GM19240 (cell line): Measurements from ENCODE around the gene HYCC2.
A peak's percentile ranks its signal among the peaks of the same experiment; 100 is the strongest.
"Not testable (repeated sequence)": the region's sequence is repeated elsewhere in the genome, so short reads cannot be mapped to it uniquely, and the experiment has no call there.

ENCODE experiments used
- DNase-seq: peaks from one replicate; pipeline ENCODE4 v3.0.0; 2011; ENCODE audit warnings: low spot score; ENCODE audit not compliant: insufficient read length

Gene HYCC2

GRCh38 chr2:201071479-201072200 is at the start of gene HYCC2, which contains the start of gene NDUFB3:
Gene HYCC2, minus strand, starts transcription at chr2:201071671. Its CDS starts 47,662 bp downstream, at chr2:201024009.
Gene NDUFB3, plus strand, starts transcription at chr2:201072001. Its CDS starts 6,882 bp downstream, at chr2:201078883.
- DNase-seq: peak; percentile 82

- no peak for DNase-seq
These were observed 47.7 kb upstream of the HYCC2 start for GRCh38 chr2:201118961-201119854.

GRCh38 chr2:201118121-201118960 is 46.9 kb upstream of the HYCC2 start:
- DNase-seq: no peak

GRCh38 chr2:201117735-201118094 is 46.2 kb upstream of the HYCC2 start:
- not testable (repeated sequence) for DNase-seq

GRCh38 chr2:201116959-201117734 is 45.7 kb upstream of the HYCC2 start:
- DNase-seq: no peak

- DNase-seq: no peak
These were observed 44.9 kb upstream of the HYCC2 start, which contains the start of gene CFLAR for GRCh38 chr2:201116115-201116958. Gene CFLAR, plus strand, starts transcription at chr2:201116164. Its CDS starts 13,702 bp downstream, at chr2:201129866.

GRCh38 chr2:201114846-201115245 is 43.4 kb upstream of the HYCC2 start:
- no peak for DNase-seq

- DNase-seq: no peak
These were observed 42.9 kb upstream of the HYCC2 start for GRCh38 chr2:201114350-201114749.

GRCh38 chr2:201111096-201111495 is 39.6 kb upstream of the HYCC2 start:
- DNase-seq: no peak

- no peak for DNase-seq
These were observed 39.1 kb upstream of the HYCC2 start for GRCh38 chr2:201110615-201111014.

GRCh38 chr2:201109186-201109585 is 37.7 kb upstream of the HYCC2 start:
- DNase-seq: no peak

GRCh38 chr2:201108341-201108740 is 36.9 kb upstream of the HYCC2 start:
- no peak for DNase-seq

GRCh38 chr2:201107624-201108023 is 36.2 kb upstream of the HYCC2 start:
- DNase-seq: no peak

GRCh38 chr2:201105759-201106158 is 34.3 kb upstream of the HYCC2 start:
- DNase-seq: no peak

GRCh38 chr2:201100497-201100896 is 29.0 kb upstream of the HYCC2 start:
- no peak for DNase-seq

- DNase-seq: no peak
These were observed 22.1 kb upstream of the HYCC2 start for GRCh38 chr2:201093573-201093972.

- no peak for DNase-seq
These were observed 19.1 kb upstream of the HYCC2 start for GRCh38 chr2:201090574-201090973.

GRCh38 chr2:201084863-201085262 is 13.4 kb upstream of the HYCC2 start:
- DNase-seq: no peak

- no peak for DNase-seq
These were observed 3.5 kb upstream of the HYCC2 start for GRCh38 chr2:201074996-201075395.

GRCh38 chr2:201073071-201073470 is 1.6 kb upstream of the HYCC2 start:
- DNase-seq: no peak
